Cortex of kidney (tissue), 1 donor: ENCODE data around the gene JSRP1.

Source experiments
- DNase-seq: peaks from one replicate; lab custom pipeline; 2025; lab: John Stamatoyannopoulos, UW

JSRP1 gene

GRCh38 chr19:2255982-2256685, at the start of gene JSRP1:
TSS of gene JSRP1 (minus strand) at chr19:2256417. CDS start at chr19:2255314, 1,103 bp downstream.
- DNase-seq = no peak

- no peak for DNase-seq
Measured at GRCh38 chr19:2305452-2306280, 49.4 kb upstream of the JSRP1 start.

GRCh38 chr19:2303211-2303798, 47.1 kb upstream of the JSRP1 start:
- DNase-seq = no peak

- DNase-seq = no peak
Measured at GRCh38 chr19:2302319-2303210, 46.3 kb upstream of the JSRP1 start.

- no peak for DNase-seq
Measured at GRCh38 chr19:2300533-2300932, 44.3 kb upstream of the JSRP1 start.

- DNase-seq = no peak
Measured at GRCh38 chr19:2296141-2296540, 39.9 kb upstream of the JSRP1 start.

- DNase-seq = no peak
Measured at GRCh38 chr19:2294687-2295335, 38.6 kb upstream of the JSRP1 start.

GRCh38 chr19:2291185-2291751, 35.1 kb upstream of the JSRP1 start:
- DNase-seq = no peak

- DNase-seq = no peak
Measured at GRCh38 chr19:2290441-2291184, 34.4 kb upstream of the JSRP1 start.

GRCh38 chr19:2289714-2290435, 33.7 kb upstream of the JSRP1 start:
- no peak for DNase-seq

- DNase-seq = no peak
Measured at GRCh38 chr19:2288818-2289713, 32.8 kb upstream of the JSRP1 start.

GRCh38 chr19:2288338-2288817, 32.2 kb upstream of the JSRP1 start:
- DNase-seq = no peak

- no peak for DNase-seq
Measured at GRCh38 chr19:2287585-2288337, 31.5 kb upstream of the JSRP1 start.

GRCh38 chr19:2286402-2287140, 30.4 kb upstream of the JSRP1 start:
- DNase-seq = no peak

GRCh38 chr19:2283835-2284507, 27.8 kb upstream of the JSRP1 start:
- no peak for DNase-seq

GRCh38 chr19:2282862-2283237, 26.6 kb upstream of the JSRP1 start:
- no peak for DNase-seq
